NCI-H748 (cell line): ENCODE data around the gene CETP.
"Not testable (repeated sequence)": the region's sequence is repeated elsewhere in the genome, so short reads cannot be mapped to it uniquely, and the experiment has no call there.

Experiments used
- DNase-seq: peaks from one replicate; lab custom pipeline; 2025; ENCODE audit not compliant: unreplicated experiment; lab: John Stamatoyannopoulos, UW

The CETP gene

DNA sequence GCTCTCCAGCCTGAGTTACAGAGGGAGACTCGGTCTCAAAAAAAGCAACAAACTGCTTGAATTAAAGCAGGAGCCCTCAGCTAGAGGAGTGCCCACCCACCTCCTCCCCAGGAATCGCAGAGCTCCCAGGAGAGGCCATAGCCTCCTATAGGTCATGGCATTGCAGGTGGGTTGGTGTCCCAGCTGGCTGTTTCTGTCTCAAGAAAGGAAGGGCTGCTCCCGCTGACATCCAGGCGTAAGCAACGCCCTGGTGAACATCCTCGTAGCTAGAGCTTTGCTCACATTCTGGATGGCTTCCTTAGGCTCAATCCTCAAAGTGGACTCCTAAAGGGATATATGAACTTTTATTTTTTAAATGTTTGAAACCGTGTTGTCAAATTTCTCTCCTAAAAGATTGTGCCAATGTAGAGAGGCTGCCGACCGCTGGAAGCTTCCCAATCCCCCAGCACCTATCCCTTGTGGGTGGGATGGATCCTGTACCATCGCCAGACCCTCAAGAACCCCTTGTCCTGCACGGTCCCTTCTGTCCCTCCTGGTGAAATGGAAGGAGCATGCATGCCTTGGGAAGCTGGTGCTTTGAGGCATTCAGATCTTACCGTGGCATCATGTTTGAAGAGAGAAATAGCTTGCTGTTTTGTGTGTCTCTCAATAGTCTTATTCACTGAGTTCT, 33.5 kb downstream of the CETP start:
- DNase-seq: no peak

DNA sequence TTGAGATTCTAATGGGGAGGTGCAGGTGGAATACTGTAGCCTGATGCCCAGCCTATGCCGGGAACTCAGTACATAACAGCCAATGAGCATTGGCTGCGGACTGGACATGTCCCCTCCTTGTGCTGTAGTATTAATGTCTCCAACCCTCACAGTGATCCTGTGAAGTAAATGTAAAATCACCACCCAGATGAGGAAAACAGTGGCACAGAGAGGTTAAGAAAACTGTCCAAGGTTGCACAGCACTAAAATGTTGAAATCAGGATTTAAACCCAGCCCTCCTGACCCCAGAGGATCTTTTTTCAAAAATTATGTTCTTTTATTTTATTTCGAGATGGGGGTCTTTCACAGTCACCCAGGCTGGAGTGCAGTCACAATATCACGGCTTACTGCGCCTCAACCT, 35.5 kb downstream of the CETP start:
- no peak for DNase-seq

DNA sequence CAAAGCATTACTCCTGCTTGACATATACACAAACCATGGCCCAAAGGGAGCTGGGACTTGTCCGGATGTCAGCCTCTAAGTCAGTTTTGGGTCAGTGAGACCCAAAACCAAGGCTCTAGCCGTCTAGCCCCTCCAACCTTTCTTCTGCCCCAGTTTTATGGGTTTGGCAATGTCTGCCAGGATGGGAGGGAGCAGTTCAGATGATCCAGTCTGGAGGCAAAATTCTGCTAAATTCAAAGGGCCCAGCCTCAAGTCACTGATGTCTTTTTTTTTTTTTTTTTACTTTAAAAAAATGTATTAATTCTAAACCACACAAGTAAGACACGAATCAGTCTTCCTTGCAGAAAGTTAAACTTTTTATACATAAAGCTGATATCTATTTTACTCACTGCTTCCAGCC, 36.2 kb downstream of the CETP start:
- no peak for DNase-seq

DNA sequence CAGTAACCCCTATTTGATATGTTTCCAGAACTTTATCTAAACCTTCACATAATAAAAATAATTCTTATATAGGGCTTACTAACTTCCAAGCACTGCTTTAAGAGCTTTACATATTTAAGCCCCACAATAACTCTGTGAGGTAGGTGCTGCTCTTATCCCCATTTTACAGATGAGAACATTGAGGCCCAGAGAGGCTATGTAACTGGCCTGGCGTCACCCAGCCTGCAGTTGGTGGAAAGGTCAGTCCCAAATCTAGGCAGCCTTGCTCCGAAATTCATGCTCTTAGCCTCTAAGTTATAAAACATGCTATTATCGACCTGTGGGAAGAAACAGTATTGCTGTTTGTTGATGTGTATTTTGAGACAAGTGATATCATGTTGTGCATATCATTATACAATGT, 36.6 kb downstream of the CETP start:
- DNase-seq: no peak

DNA sequence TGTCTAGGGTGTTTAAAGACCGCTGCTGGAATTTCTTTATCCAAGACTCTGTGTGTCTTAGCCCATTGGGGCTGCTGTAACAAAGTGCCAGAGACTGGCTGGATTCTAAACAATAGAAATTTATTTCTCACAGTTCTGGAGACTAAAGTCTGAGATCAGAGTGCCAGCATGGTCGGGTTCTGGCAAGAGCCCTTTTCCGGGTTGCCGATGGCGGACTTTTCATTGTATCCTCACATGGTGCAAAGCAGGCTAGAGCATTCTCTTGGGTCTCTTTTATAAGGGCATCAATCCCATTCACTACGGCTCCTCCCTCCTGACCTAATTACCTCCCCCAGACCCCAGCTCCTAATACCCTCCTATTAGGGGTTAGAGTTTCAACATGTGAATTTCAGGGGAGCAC, 37.1 kb downstream of the CETP start:
- no peak for DNase-seq

DNA sequence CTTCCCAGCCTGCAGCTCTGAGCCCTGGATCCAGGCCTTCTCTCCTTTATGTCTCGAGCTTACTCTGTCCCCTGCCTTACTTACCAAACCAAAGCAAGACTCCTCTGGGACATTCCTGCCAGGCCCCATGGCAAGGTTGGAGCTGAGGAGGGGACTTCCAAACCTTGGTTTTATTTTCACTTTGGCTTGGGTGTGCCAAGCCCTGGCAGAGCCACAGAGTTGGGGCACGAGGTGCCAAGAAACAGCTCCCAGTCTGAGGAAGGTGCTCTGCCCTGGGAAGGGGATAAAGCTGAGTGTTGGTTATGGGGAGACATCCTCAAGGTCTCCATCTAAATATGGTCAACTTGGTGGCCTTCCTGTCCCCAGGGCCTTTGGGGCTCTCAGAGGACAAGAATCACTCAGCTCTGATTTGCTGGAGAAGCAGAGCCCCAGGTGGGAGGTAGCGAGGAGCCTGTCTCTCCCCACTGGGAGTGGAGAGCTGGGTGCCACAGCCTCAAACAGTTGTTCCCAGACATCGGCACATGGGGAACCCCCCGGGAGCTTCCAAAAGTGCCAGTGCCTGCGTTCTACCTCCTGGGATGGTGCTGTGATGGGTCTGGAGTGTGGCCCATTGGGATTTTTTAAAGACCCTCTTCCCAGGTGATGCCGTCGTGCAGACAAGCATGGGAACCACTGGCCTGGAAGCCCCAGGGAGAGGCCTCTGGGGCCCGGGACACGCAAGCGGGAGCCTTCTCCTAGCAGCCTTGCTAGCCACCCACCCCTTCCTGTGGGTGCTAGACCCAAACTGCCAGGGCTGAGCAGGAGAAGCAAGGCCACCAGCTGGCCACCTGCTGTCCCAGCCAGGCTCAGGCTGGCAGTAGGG, 37.9 kb downstream of the CETP start:
- DNase-seq: no peak

DNA sequence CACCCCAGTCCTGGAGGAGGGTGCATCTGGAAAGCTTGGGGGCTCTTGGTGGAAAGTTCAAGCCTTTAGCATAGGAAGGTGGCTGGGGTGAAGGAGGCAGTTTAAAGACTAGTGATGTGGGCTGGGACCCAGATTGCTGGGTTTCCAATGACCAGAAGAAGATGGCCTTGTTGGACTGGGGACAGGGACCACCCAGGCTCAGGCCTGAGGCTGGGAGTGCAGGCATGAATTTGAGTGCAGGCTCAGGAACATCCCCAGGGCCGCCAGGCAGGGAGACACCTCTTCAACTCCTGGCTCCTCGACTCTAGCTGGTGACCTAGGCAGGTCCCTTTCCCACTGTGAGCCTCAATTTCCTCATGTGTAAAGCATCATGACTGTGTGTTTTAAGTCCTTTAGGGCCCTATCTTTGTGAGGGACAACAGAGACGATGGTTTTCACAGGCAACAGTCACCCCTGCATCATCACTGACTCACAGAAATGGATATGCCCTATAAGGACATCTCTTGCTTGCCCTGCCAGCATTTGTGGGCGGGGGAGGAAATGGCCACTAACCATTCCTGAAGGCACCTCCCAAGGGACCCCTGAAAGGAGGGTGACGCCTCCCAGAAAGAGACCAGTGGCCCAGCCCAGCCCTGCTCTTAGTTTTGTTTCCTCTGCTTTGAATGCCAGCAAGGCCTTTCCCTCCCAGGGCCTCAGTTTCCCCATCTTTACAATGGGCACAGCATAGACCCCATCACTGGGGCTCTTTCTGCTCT, 38.7 kb downstream of the CETP start:
- DNase-seq: no peak

DNA sequence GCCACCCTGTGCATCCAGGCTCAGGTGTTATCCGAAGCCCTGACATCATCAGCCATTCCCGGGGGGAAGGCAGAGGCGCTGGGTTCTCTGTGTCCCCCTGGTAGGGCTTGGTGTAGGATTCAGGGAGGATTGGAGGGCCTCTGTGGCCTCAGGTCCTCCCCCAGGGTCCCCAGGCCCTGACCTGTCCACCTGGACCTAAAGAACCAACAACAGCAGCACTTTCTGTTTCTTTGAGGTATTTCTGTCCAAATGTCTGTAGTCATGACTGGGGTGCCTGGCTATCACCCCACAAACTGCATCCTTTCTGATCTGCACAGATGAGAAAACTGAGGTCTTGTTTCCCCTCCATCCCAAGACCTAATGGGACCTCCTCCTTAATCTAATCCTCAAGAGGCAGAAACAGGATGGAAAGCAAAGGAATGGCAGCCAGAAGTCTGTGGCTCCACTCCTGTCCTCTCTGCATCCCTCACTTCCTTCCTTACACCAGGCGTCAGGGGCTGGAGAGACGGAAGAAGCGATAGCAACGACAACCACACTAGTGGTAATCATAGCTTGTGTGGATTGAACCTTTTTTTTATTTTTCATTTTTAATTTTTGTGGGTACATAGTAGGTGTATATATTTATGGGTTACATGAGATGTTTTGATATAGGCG, 39.4 kb downstream of the CETP start:
- no peak for DNase-seq

DNA sequence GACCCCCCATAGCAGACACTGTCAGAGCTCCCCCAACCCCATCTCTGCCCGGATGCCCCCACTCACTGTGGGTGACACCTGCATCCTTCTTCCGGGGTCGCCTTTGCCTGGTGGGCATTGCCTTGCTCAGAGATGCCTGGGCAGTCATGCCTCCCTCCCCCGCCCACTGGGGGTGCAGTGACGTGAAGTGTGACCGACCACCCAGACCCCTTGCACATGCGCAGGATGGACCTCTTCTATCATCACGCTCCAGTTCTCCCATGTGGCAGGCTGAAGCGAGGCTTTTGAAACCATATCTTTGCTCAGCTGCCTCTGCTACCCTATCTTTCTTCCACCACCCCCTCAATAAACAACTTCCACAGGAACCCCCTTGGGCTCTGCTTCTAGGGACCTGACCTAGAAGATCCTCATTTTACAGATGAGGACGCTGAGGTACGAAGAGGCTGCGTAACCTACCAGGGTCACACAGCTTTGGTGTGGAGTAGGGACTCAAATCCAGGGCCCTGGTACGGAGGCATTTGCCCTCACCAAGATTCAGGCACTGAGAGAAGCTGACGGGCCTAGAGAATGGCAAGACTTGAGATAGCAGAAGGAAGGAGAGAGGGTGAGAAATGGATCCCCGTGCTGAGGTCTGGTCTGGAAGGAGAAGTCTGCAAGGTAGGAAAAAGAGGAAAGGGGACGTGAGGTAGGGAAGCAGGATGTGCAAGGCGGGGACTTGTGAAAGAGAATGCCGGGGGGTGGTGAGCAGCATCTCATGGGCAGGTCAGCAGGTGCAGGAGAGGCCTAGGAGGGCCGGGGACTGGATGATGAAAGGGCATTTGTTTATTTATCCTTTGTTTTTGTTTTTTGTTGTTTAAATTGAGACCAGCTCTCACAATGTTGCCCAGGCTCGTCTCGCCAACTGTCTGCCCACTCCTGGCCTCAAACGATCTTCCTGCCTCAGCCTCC, 42.0 kb downstream of the CETP start:
- no peak for DNase-seq

DNA sequence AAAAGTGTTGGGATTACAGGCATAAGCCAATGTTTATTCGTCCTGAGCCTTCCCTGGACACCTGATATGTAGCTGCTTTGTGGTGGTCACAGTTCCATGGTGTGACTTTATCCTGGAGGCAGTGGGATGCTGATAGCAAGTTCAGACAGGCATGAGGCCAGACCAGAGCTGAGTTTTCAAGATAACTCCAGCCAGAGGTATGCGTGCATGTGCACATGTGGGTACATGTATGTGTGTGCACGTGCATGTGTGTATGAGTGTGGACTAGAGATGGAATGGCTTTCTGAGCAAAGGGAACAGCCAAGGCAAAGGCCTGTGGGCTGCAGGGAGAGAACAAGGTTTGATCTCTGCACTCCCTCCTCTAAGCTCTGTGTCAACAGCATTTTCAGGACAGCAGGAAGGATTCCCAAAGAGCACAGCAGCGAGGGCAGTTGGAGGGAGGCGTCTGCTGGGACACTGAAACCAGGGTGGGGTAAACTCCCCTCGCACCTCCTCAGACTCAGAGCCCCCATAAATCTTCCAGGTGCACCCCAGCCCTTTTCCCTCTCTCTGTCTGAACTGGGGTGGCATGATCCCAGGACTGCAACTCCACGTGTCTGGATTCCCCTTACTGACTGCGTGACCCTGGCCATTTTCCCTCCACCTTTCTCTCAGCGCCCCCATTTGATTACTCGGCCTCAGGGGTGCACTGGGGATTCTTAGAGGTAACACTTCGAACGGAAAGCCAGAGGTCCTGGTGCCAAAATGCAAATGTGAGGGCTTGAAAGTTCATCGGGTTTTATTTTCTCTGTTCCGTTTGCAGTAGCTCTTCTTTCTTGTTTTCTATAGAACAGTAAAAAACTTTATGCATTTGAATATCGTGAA, 42.9 kb downstream of the CETP start:
- no peak for DNase-seq

DNA sequence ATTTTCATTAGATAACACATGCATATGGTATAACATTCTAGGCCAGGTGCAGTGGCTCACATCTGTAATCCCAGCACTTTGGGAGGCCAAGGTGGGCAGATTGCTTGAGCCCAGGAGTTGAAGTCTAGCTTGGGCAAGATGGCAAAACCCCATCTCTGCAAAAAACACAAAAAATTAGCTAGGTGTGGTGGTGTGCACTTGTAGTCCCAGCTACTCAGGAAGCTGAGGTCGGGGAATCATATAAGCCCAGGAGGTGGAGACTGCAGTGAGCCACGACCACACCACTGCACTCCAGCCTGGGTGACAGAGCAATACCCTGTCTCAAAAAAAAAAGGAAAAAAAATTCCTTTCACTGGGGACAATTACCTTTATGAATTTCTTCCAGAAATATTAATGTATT, 43.8 kb downstream of the CETP start:
- not testable (repeated sequence) for DNase-seq

DNA sequence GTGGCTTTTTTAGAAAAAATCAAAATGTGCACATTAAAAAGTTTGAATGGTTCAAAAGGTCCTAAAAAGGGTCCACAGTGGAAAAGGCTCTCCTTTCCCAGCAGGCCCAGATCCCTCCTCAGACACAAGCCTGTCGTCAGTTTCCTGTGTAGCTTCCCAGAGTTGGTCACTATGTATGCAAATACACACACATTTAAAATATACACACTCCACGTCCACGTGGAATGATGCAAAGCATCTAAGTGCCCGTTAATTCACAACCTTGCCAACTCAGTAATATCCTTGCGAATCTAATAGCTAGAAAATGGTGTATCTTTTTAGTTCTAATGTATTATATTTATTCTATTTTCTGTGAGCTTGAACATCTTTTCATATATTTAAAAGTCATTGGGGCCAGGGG, 45.3 kb downstream of the CETP start:
- DNase-seq: no peak

DNA sequence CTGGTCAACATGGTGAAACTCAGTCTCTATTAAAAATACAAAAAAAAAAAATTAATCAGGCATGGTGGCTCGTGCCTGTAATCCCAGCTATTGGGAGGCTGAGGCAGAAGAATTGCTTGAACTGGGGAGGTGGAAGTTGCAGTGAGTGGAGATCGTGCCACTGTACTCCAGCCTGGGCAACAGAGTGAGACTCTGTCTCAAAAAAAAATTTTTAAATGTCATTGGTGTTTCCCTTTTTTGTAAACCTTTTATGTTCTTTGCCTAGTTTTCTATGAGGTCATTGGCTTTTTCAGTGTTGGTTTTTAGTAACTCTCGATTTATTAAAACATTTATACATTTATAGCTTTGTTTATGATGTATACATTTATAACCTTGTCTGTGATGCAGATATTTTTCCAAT, 45.8 kb downstream of the CETP start:
- DNase-seq: no peak

DNA sequence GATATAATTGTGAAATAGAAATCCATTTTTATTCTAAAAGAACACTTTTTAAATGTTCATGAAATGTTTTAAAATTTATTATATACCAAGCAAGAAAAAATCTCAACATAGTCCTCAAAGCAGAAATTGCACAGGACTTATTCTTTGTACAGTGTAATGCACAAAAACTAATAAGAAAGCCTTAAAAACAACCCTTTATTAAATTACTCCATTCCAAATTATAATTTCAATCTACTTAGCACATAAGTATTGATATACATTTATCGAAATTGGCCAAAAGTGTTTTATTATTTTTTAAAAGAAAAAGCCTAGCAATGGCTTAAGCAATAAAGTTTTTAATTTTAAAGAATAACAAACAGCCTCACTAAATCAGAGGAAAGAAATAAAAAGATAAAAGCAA, 46.7 kb downstream of the CETP start:
- DNase-seq: no peak

DNA sequence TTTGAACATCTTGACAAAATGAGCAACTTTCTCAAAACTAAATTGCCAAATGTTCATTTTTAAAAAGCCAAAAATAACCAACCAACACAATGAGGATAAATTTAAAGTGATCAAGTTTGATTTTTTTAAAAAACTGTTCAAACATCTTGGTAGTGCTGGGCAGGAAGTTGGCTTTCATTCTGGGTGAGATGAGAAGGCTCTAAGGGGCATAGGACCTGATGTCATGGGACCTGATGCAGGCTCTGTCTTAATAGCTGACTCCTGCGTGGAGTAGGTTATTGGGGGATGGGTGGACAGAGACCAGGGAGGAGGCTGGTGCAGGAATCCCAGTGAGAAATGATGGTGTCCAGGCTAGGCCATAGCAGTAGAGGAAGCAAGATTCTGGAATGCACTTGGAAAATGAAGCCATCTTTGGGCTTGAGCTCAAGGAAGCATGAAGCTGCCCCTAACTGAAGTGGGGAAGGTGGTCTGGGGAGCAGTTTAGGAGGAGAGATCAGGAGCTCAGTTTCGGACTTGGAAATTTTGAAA, 48.0 kb downstream of the CETP start:
- DNase-seq: no peak

DNA sequence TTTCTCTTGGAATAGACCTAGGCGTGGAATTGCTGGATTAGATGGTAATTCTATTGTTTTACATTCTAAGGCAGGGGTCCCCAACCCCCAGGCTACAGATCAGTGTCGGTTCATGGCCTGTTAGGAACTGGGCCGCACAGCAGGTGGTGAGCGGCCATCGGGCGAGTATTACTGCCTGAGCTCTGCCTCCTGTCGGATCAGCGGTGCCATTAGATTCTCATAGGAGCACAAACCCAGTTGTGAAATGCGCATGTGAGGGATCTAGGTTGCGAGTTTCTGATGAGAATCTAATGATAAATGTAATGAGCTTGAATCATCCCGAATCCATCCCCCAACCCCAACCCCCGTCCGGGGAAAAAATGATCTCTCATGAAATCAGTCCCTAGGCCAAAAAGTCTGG, 50.6 kb downstream of the CETP start:
- DNase-seq: no peak

DNA sequence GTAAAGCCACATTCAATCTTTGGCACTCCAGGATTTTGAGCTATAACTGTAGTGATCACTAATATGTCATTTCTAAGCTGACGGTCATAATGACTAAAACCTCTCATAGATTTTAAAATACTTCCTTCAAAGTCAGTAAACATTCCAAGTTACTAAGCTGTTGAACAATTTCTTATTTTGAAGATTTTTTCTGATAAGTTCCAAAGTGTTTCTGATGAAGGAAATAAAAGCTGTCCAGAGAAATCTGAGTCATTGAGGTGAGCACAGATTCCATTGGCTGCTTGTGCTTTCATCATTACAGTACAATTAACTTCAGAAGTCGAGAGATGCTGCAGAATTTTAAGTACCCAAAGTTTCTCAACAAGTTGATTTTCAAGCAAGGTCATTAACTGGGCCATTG, 51.5 kb downstream of the CETP start:
- DNase-seq: no peak

DNA sequence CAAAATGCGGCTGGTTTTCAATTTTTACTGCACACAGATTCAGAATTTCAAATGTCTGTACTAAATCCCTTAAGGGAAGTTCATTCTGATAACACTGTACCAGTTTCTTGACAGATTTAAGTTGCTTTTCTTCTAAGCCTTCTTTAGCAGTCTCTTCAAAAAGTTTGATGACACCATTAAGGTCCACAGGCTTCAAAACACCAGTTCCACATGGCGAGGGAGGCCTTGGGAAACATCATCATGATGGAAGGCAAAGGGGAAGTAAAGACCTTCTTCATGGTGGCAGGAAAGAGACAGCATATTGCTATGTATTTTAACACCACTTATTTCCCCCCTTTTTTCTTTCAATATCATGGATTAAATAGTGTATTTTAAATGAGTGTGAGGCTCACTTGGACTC, 52.2 kb downstream of the CETP start:
- no peak for DNase-seq

DNA sequence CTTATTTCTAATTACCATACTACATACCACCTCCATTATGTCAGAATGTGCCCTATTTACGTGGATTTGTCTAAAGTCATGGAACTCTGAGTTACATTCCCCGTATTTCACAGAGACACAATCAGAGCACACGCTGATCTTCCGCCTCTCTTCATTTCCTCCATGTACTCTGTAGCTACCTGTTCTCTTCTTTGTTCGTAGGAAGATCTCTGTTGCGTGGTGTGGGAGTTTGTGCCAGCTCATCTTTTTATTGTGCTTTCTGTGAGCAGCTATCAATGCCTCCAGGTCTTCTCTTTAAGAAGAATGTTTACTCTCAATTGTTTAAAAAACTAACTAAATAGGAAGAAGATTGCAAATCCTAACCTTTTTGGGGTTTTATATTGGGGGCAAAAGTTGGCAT, 54.6 kb downstream of the CETP start:
- DNase-seq: no peak
